Adipocyte (in vitro differentiated cells): ENCODE results near the gene NFE2L1.

Experiments used
- DNase-seq: peaks from one replicate; pipeline ENCODE4 v3.0.0-alpha.2; 2015; ENCODE audit warnings: low read depth
- H3K27me3 ChIP-seq: replicated peaks from 2 replicates; pipeline ENCODE4 v1.7.0; 2013; ENCODE audit warnings: mild to moderate bottlenecking, low read length, moderate library complexity; ENCODE audit not compliant: control insufficient read depth, insufficient read depth
- H3K36me3 ChIP-seq: 2 replicates; pipeline ENCODE4 v1.7.0; 2013; ENCODE audit warnings: low read length, mild to moderate bottlenecking, moderate library complexity; ENCODE audit not compliant: control insufficient read depth, insufficient read depth, severe bottlenecking
- H3K4me1 ChIP-seq: 2 replicates; pipeline ENCODE4 v1.7.0; 2013; ENCODE audit warnings: mild to moderate bottlenecking, low read length, moderate library complexity; ENCODE audit not compliant: control insufficient read depth, insufficient read depth
- H3K4me3 ChIP-seq: 2 replicates; pipeline ENCODE4 v1.7.0; 2013; ENCODE audit warnings: mild to moderate bottlenecking, low read length, moderate library complexity
- H3K9ac ChIP-seq: 2 replicates; pipeline ENCODE4 v1.7.0; 2013; ENCODE audit warnings: mild to moderate bottlenecking, low read length, moderate library complexity
- H3K9me3 ChIP-seq: 2 replicates; pipeline ENCODE4 v1.7.0; 2013; ENCODE audit warnings: mild to moderate bottlenecking, low read length, moderate library complexity; ENCODE audit not compliant: control insufficient read depth

The NFE2L1 gene

DNA sequence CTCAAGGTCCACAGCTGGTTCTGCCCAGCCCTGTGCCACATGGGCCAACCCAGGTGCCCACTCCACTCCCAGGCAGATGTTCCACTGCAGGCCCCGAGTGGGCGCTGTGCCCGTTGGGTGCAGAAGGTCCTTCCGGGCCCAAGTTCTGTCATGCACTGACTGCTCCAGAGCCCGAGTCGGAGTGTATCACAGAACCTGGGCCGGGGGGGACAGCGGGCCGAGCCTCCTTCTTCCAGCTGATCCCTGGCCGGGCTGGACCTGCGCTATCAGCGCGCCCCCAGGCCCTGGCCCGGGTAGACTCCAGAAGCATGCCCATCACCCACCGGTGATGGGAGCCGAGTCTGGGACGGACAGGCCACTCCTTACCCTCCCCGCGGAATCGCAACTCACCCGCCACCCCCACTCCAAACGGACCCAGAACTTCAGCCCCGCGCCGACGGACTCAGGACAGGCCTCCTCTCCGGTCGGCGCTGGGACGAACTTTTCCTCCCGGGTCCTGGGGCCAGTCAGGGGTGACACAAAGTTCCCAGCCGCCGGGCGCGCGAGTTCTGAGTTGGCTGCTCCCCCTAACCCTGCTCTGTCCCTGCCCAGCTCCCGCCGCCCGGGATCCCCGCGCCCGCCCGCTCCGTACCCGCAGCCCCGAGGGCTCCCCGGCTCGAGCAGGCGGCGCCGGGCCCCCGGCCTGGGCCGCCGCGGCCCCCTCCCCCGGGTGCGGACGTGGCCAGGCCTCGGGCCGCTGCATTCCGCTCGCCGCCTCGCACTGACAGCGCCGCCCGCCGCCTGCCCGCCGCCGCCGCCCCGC lies 10.9 kb upstream of the NFE2L1 start, which contains the start of gene COPZ2:
Gene COPZ2 (minus strand): TSS at position 762 of the 802 bp plus-strand sequence. CDS start 20 bp downstream, at position 742.
- peak; percentile 84 for DNase-seq
- Histone ChIP-seq H3K9me3 (no peaks in the 10 kb centered on the region), H3K36me3 (peaks cover 6% of the 10 kb centered on the region), H3K4me3 (peak within 1 kb of the TSS; percentile 89), H3K9ac (peak within 1 kb of the TSS; percentile 94), H3K4me1 (peaks cover 15% of the 10 kb centered on the region), H3K27me3 (no peaks in the 10 kb centered on the region)

DNA sequence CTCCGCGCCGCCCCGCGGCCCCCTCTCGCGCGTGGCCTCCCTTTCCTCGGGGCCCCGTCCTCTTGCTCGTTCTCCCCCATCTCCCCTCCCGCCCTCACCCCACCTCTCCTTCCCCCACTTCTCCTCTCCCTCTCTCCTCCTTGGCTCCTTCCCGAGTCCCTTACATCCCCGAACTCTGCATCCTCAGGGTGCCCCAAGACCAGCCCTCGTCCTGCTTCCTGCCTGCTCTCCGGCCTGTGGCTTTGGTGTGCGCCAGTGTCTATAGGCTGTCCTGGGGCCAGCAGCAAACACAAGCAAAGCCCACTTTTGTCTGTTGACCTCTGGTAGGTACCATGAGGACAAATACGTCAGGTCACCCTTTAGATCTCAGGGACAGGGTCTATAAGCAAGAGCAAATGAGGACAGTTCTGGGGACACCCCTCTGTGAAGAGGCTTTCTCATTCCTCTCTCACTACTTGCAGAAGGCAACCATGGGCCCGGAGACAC lies 10.3 kb upstream of the NFE2L1 start:
- Histone ChIP-seq H3K4me3 (peak overlapping the region; percentile 89), H3K27me3 (no peaks in the 10 kb centered on the region)
- DNase-seq: no peak

DNA sequence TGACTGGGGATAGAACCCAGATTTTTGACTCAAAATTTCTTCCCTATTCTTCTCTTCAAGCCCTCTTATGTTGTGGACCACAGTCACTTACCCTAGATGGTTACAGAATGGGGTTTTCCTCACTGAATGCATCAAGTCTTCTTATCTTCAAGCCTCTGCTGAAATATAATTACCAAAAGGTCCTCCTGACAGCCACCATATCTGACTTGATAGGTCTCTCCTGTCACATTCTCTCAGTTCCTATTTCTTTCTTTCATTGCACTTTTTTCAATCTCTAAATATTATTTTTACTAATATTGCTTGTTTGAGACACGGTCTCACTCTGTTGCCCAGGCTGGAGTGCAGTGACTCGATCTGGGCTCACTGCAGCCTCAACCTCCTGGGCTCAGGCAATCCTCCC lies 9.5 kb upstream of the NFE2L1 start:
- Histone ChIP-seq H3K9me3 (no peaks in the 10 kb centered on the region), H3K27me3 (no peaks in the 10 kb centered on the region), H3K9ac (no peak overlapping the region), H3K36me3 (peaks cover under 1% of the 10 kb centered on the region), H3K4me1 (peaks cover 23% of the 10 kb centered on the region), H3K4me3 (no peak overlapping the region)
- DNase-seq: no peak

More for the DNA sequence above, 10.3 kb upstream of the NFE2L1 start:
- H3K9ac ChIP-seq: peak overlapping the region; percentile 77
- peaks cover 5% of the 10 kb centered on the region for H3K36me3 ChIP-seq
- no peaks in the 10 kb centered on the region for H3K9me3 ChIP-seq
- peaks cover 15% of the 10 kb centered on the region for H3K4me1 ChIP-seq

DNA sequence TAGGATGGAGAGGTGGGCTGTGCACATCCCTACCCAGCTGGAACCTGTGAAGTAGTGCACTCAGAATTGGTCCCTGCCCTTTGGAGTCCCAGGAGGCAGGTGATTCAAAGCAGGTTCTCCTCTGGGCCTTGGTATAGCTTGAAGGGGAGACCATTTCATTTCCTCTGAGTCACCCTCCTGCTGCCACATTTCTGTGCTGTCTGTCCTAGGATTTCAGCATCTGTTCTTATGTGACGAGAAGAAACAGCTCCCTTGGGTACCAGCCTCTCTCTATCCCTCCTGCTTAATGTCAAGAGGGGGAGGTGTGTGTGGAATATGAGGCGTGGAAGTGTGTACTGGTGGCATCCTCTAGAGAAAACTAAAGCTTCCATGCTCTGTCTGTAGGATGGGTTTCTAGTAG lies 5.0 kb upstream of the NFE2L1 start:
- H3K4me3 ChIP-seq: no peak overlapping the region
- H3K9me3 ChIP-seq: no peaks in the 10 kb centered on the region
- no peak for DNase-seq
- no peak overlapping the region for H3K9ac ChIP-seq
- H3K4me1 ChIP-seq: peaks cover 39% of the 10 kb centered on the region
- no peaks in the 10 kb centered on the region for H3K36me3 ChIP-seq
- no peaks in the 10 kb centered on the region for H3K27me3 ChIP-seq

DNA sequence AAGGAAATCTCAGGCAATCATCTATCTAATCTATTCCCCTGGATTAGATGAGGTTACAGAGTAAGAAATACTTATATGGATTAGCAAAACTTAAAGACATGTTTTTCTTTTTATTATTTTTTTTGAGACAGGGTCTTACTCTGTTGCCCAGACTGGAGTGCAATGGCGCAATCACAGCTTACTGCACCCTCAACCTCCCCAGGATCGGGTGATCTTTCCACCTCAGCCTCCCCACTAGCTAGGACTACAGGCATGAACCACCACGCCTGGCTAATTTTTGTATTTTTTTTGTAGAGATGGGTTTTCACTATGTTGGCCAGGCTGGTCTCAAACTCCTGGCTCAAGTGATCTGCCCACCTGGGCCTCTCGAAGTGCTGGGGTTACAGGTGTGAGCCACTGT lies 3.3 kb upstream of the NFE2L1 start:
- no peaks in the 10 kb centered on the region for H3K9me3 ChIP-seq

DNA sequence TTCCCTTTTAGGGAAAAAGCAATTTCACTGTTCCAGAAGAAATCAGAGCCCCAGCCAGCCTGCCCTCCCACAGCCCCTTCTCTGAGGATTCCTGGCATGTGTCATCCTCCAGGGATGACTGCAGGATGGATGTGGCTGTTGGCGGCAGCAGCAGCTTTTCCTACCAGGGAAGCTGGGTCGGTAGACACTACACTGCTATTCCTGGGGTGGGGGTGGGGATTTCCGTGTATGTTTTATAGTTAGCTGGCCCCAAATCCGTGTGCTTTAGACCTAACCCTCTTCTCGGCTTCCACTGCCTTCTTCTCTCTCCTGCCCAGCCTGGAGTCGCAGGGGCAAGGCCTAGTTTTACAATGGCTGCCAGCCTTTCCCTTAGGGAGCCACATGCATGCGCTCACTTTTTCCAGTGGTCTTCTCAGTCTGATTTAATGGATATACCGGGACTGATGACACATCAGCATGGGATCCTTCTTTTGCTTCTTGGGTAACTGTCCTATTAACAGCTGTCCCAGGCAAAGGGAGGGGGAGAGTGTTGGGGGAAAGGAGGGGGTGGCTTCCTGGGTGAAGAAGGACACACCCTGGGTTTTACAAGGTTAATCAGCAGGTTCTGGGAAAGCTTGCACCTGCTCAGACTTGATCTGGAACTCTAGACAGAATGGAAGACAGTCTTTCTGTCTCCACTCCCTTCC lies 2.7 kb upstream of the NFE2L1 start:
- Histone ChIP-seq H3K36me3 (no peaks in the 10 kb centered on the region), H3K9me3 (no peaks in the 10 kb centered on the region), H3K9ac (peak overlapping the region; percentile 99), H3K4me3 (peak overlapping the region; percentile 99), H3K4me1 (peaks cover 39% of the 10 kb centered on the region), H3K27me3 (no peaks in the 10 kb centered on the region)
- DNase-seq: no peak

More for the DNA sequence above, 3.3 kb upstream of the NFE2L1 start:
- H3K4me1 ChIP-seq: peaks cover 37% of the 10 kb centered on the region
- no peaks in the 10 kb centered on the region for H3K27me3 ChIP-seq
- DNase-seq: no peak
- H3K4me3 ChIP-seq: no peak overlapping the region
- H3K9ac ChIP-seq: peak overlapping the region; percentile 99
- H3K36me3 ChIP-seq: no peaks in the 10 kb centered on the region

DNA sequence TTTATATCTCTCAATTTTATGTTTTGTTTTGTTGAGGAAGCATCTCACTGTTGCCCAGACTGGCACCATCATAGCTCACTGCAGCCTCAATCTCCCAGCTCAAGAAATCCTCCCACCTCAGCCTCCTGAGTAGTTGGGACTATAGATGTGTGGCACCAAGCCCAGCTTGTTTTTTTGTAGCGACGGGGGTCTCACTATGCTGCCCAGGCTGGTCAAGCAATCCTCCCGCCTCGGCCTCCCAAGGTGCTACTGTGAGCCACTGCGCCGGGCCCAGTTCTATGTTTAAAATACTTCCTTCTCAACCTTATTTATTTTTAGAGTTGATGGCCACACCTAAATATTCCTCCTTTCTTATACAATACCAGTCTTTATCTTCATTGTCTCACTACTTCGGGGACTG lies 1.9 kb upstream of the NFE2L1 start:
- H3K36me3 ChIP-seq: peaks cover 5% of the 10 kb centered on the region
- DNase-seq: no peak
- H3K27me3 ChIP-seq: no peaks in the 10 kb centered on the region
- H3K9me3 ChIP-seq: no peaks in the 10 kb centered on the region
- peak overlapping the region; percentile 99 for H3K9ac ChIP-seq
- H3K4me3 ChIP-seq: peak overlapping the region; percentile 99
- peaks cover 48% of the 10 kb centered on the region for H3K4me1 ChIP-seq

DNA sequence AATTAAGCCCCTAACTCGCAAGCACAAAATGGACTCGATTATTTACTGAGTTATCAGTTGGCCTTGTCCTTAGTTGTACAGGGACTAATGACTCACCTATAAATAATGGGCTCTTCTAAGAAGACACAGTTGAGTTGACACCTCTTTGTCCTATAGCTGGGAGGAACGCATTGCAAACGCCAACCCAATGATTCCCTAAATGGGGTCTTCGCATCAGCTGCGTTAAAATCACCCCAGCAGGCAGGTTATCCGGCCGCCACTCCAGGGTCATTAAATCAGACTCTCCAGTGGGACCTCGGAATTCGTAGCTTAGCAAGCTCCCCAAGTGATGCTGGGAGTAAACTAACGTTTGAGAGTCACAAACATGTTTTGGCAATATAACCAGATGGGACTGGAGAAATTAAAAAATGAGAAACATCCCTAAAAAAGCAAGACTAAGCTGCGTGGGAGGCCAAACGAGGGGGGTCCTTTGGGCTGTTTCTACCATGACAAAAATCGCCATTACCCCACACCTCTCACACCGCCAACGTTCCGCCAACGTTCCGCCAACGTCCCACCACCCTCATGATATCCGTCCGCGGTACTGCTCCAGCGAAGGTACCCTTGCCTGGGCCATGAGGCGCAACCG lies 932 bp upstream of the NFE2L1 start:
- H3K27me3 ChIP-seq: no peaks in the 10 kb centered on the region
- no peaks in the 10 kb centered on the region for H3K9me3 ChIP-seq
- H3K4me1 ChIP-seq: peaks cover 57% of the 10 kb centered on the region
- no peak for DNase-seq
- H3K36me3 ChIP-seq: peaks cover 6% of the 10 kb centered on the region
- peak overlapping the region; percentile 99 for H3K9ac ChIP-seq
- peak overlapping the region; percentile 99 for H3K4me3 ChIP-seq

DNA sequence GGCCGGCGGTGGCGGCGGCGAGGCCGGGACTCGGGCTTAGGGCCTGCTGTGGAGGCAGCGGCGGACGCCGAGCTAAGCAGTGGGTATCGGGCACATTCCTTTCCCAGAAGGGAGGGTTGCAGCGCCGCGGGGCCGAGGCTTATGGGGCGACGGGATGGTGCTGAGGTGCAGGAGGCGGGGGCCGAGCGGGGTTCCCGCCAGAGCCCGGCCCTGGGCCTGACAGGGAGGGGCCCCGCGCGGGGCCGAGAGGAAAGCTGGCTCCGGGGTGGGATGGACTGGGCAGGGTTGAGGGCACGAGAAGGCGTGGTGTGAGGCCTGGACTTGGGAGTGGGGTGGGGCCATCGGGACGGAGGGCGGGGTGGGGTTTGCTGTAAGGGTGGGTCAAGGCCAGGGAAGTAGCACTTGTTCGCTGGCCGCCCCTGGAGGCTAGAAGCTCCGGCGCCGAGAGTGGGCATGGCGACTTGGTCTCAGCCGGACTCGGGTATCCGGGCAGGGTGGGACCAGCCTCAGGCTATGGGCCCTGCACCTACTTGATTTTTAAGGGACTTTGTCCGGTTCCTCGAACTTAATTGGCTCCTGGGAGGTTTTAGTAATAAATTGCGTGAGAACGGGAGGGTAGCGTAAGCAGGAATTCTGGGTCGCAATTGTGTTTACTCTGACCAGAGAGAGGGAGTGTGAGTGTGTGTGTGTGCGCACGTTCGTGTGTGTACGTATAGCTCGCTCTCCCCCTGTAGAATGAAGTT lies 396 bp downstream of the NFE2L1 start:
- H3K9me3 ChIP-seq: no peaks in the 10 kb centered on the region
- DNase-seq: peak; percentile 96
- peaks cover 63% of the 10 kb centered on the region for H3K4me1 ChIP-seq
- peak overlapping the region; percentile 99 for H3K9ac ChIP-seq
- H3K36me3 ChIP-seq: peaks cover 6% of the 10 kb centered on the region
- H3K27me3 ChIP-seq: no peaks in the 10 kb centered on the region
- H3K4me3 ChIP-seq: peak overlapping the region; percentile 99

DNA sequence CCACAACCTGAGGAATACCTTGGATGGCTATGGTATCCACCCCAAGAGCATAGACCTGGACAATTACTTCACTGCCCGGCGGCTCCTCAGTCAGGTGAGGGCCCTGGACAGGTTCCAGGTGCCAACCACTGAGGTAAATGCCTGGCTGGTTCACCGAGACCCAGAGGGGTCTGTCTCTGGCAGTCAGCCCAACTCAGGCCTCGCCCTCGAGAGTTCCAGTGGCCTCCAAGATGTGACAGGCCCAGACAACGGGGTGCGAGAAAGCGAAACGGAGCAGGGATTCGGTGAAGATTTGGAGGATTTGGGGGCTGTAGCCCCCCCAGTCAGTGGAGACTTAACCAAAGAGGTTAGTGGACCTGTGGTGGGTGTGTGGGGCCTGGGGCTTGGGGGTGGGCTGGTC lies 3.1 kb downstream of the NFE2L1 start:
- Histone ChIP-seq H3K4me3 (peak overlapping the region; percentile 99), H3K9me3 (no peaks in the 10 kb centered on the region), H3K4me1 (peaks cover 63% of the 10 kb centered on the region), H3K27me3 (no peaks in the 10 kb centered on the region), H3K36me3 (peaks cover 11% of the 10 kb centered on the region), H3K9ac (peak overlapping the region; percentile 99)
- no peak for DNase-seq
